Upper lobe of left lung (tissue), 6 donors: ENCODE data around the gene HIVEP2. TPM values are rescaled to one million over a fixed set of nuclear protein-coding genes. Genes with fewer than 3 reads are reported as not detected.

Experiments used
- ATAC-seq, 2 donors: fragments of 200-7000 bp; cut with Tn5 transposase; one replicate each; pipeline ENCODE4 v1.9.1; 2022; ENCODE audit warnings: mild to moderate bottlenecking in 2 of 2, moderate library complexity in 2 of 2; ENCODE audit not compliant: low FRiP score in 2 of 2
- DNase-seq, 2 donors: peaks; one replicate each; pipeline ENCODE4 v3.0.0-alpha.2; 2019 to 2020
- H3K27ac ChIP-seq, 4 donors: fragments of 200-600 bp; sonication (generic); one replicate each; pipeline ENCODE4 v1.5.1; 2016 to 2019
- H3K27me3 ChIP-seq, 4 donors: fragments of 200-600 bp; sonication (generic); one replicate each; pipeline ENCODE4 v1.5.1; 2017 to 2019
- H3K36me3 ChIP-seq, 4 donors: fragments of 200-600 bp; sonication (generic); one replicate each; pipeline ENCODE4 v1.5.1; 2016 to 2019
- H3K4me1 ChIP-seq, 4 donors: fragments of 200-600 bp; sonication (generic); one replicate each; pipeline ENCODE4 v1.5.1; 2018 to 2019
- H3K4me3 ChIP-seq, 4 donors: fragments of 200-600 bp; sonication (generic); one replicate each; pipeline ENCODE4 v1.5.1; 2017 to 2019; ENCODE audit warnings: mild to moderate bottlenecking in 2 of 4, moderate library complexity in 1 of 4
- H3K9me3 ChIP-seq, 4 donors: fragments of 200-600 bp; sonication (generic); one replicate each; pipeline ENCODE4 v1.5.1; 2018 to 2019
- CTCF ChIP-seq, 6 experiments: fragments of 450-650 bp in 4 of 6; fragments of 200-600 bp in 2 of 6; sonication (generic) in 2 of 6; IDR thresholded peaks; one replicate each; pipeline ENCODE4 v1.5.1; 2016 to 2019; ENCODE audit warnings: antibody characterized with exemption in 6 of 6
- EP300 ChIP-seq, 4 donors: sonication (generic); formaldehyde crosslinking; IDR thresholded peaks; one replicate each; pipeline ENCODE4 v1.5.1; 2017; ENCODE audit warnings: antibody characterized with exemption in 4 of 4, control low read depth in 2 of 4
- POLR2A ChIP-seq, 4 donors: fragments of 450-650 bp; IDR thresholded peaks; one replicate each; pipeline ENCODE4 v1.5.1; 2016 to 2017; ENCODE audit warnings: antibody characterized with exemption in 4 of 4, mild to moderate bottlenecking in 2 of 4
- POLR2AphosphoS5 ChIP-seq, 2 donors: sonication (generic); formaldehyde crosslinking; IDR thresholded peaks; one replicate each; pipeline ENCODE4 v1.5.1; 2017; ENCODE audit warnings: antibody characterized with exemption in 2 of 2
- WGBS, 2 donors: methylation state at CpG; one replicate each; pipeline ENCODE4 v1.1.5; 2017 to 2018; 5-methylcytosine and 5-hydroxymethylcytosine counted together
- total RNA-seq, 6 donors: library from RNA; depleted of rRNA in 4 of 6; stranded (reverse); fragments of >200 nt in 4 of 6; gene quantifications; one replicate each; pipeline versions ENCODE4 v1.1.0 to v1.2.1, GENCODE V29; 2016 to 2021
- donor health status: DM: no; HTN: no; CAD: no; lungs with moderate emphysema.
- donor health status: DM: no; HTN: yes; CAD: no; lungs with severe emphysema.

The HIVEP2 gene
- total RNA-seq, 6 donors from 2014 or later: 10.4 to 32.5 (median 19.6) TPM

GRCh38 chr6:142881761-142882160 is 63.2 kb downstream of the HIVEP2 start:
- Histone ChIP-seq H3K27ac (no peak overlapping the region), H3K27me3 (no peaks in the 10 kb centered on the region), H3K4me1 (peaks cover 16 to 24% (median 19%) of the 10 kb centered on the region in 4 donors), H3K36me3 (no peaks in the 10 kb centered on the region), H3K4me3 (no peak overlapping the region), H3K9me3 (no peaks in the 10 kb centered on the region)
- DNase-seq (no peak), ATAC-seq (no peak)
- 88 to 96% methylated on average over 3 of the region's 3 CpGs for WGBS, 2 donors
- no peak for TF ChIP-seq POLR2AphosphoS5 (IDR thresholded peaks at IDR 0.05)

DNA sequence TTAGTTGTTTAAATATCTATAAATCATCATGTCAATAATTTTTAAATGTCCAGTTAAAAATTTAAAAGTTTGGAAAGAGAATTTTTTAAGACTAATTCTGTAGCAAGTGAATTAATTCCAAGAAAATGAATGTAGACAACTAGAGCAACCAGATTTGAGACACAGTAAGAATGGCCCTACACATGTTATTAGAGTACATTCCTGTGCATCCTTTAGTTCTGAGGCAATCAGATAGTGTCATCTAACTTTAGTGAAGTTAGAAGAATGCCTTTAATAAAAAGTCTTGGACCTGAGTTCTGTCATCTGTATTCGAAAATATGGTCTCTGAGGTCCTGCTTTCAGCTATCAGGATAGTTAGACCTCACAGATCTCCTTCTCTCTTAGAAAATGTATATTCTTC is 63.7 kb downstream of the HIVEP2 start:
- ATAC-seq: no peak
- Histone ChIP-seq H3K36me3 (no peaks in the 10 kb centered on the region), H3K4me3 (no peak overlapping the region), H3K4me1 (peaks cover 16 to 19% (median 17%) of the 10 kb centered on the region in 4 donors), H3K9me3 (no peaks in the 10 kb centered on the region), H3K27ac (no peak overlapping the region), H3K27me3 (no peaks in the 10 kb centered on the region)
- WGBS, 2 donors: 96 to 100% methylated on average over 1 of the region's 1 CpG
- no peak for DNase-seq
- TF ChIP-seq CTCF (IDR thresholded peaks at IDR 0.05) (no peak), POLR2A (IDR thresholded peaks at IDR 0.05) (no peak), EP300 (IDR thresholded peaks at IDR 0.05) (no peak), POLR2AphosphoS5 (IDR thresholded peaks at IDR 0.05) (no peak)

DNA sequence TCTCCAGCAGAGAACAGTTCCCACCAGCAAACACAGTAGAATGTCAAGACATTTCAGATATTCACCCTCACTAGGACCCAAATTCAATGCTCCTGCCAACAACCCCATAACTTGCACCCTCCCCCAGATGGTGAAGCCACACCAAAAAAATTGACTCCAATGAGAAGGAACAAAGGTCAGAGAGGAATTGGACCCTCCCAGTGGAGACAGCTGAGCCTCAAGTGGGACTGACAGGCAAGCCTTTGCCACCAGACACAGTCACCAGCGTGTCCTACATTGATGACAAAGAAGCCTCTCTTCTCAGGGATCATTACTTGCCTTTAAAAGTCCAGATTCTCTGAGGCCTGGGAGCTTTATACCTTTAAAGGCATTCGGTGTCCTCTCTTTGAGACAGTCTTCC is 64.8 kb downstream of the HIVEP2 start:
- no peak for TF ChIP-seq POLR2A (IDR thresholded peaks at IDR 0.05)
- no peaks in the 10 kb centered on the region for H3K9me3 ChIP-seq
- no peak overlapping the region for H3K27ac ChIP-seq
- H3K36me3 ChIP-seq: no peaks in the 10 kb centered on the region
- DNase-seq (no peak), ATAC-seq (no peak)
- WGBS, 2 donors: 95 to 96% methylated on average over 2 of the region's 2 CpGs
- peaks cover 8 to 11% (median 10%) of the 10 kb centered on the region in 4 donors for H3K4me1 ChIP-seq
- H3K4me3 ChIP-seq: no peak overlapping the region
- no peaks in the 10 kb centered on the region for H3K27me3 ChIP-seq

DNA sequence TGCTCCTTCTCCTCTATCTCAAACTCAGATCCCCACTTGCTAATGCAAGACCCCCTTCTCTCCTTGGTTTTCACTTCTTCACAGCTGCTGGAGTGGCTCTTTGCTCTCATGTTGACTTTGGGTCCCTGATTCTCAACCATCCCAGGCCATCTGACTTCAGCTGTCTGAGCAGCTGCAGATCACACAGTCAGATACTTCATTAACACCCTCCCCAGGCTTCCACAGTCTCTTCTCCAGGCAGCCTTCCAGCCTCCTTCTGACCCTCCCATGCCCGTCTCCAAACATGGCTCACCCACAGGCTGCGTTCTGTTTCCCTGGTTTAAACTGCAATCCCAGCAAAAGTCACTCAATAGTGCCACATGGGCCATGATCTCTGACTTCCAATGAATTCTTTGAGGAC is 65.4 kb downstream of the HIVEP2 start:
- ATAC-seq (no peak), DNase-seq (no peak)
- WGBS, 2 donors: 67 to 90% methylated on average over 2 of the region's 2 CpGs
- H3K4me3 ChIP-seq: no peak overlapping the region
- no peak overlapping the region for H3K27ac ChIP-seq
- H3K27me3 ChIP-seq: no peaks in the 10 kb centered on the region
- H3K9me3 ChIP-seq: no peaks in the 10 kb centered on the region
- H3K4me1 ChIP-seq: peaks cover 1 to 4% (median 3%) of the 10 kb centered on the region in 4 donors
- TF ChIP-seq POLR2AphosphoS5 (IDR thresholded peaks at IDR 0.05) (no peak), POLR2A (IDR thresholded peaks at IDR 0.05) (no peak), CTCF (IDR thresholded peaks at IDR 0.05) (no peak)
- no peaks in the 10 kb centered on the region for H3K36me3 ChIP-seq

DNA sequence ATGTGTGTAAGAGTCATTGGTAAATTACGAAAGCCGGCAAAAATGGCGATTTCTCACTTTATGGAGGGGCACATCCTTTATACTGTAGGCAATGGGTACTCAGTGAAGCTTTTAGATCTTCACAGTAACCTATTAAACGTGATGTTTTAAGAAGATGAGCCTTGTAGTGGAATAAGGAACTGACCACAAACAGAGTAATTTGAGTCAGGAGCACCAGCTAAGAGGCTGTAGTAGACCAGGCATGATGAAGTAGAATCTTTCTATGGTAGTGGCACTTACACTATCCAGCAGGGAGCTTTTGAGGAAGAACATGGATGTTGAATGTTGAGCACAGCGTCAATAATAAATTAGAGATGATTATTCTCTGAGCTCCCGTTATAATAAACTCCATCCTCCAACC is 65.9 kb downstream of the HIVEP2 start:
- no peaks in the 10 kb centered on the region for H3K27me3 ChIP-seq
- DNase-seq: no peak
- H3K4me1 ChIP-seq: no peaks in the 10 kb centered on the region
- H3K27ac ChIP-seq: no peak overlapping the region
- TF ChIP-seq EP300 (IDR thresholded peaks at IDR 0.05): no peak
- no peak for TF ChIP-seq POLR2A (IDR thresholded peaks at IDR 0.05)
- no peak for TF ChIP-seq CTCF (IDR thresholded peaks at IDR 0.05)
- no peak for TF ChIP-seq POLR2AphosphoS5 (IDR thresholded peaks at IDR 0.05)
- no peaks in the 10 kb centered on the region for H3K9me3 ChIP-seq
- 91 to 94% methylated on average over 6 of the region's 6 CpGs for WGBS, 2 donors
- H3K36me3 ChIP-seq: no peaks in the 10 kb centered on the region
- no peak for ATAC-seq
- H3K4me3 ChIP-seq: no peak overlapping the region

GRCh38 chr6:142878407-142878806 is 66.6 kb downstream of the HIVEP2 start:
- 91 to 92% methylated on average over 3 of the region's 3 CpGs for WGBS, 2 donors
- no peaks in the 10 kb centered on the region for H3K36me3 ChIP-seq
- H3K9me3 ChIP-seq: no peaks in the 10 kb centered on the region
- no peak overlapping the region for H3K4me3 ChIP-seq
- TF ChIP-seq POLR2A (IDR thresholded peaks at IDR 0.05): no peak
- no peak for TF ChIP-seq CTCF (IDR thresholded peaks at IDR 0.05)
- no peak for TF ChIP-seq POLR2AphosphoS5 (IDR thresholded peaks at IDR 0.05)
- TF ChIP-seq EP300 (IDR thresholded peaks at IDR 0.05): no peak
- ATAC-seq (peak in 1 of 2 donors; percentile 47), DNase-seq (no peak)
- no peaks in the 10 kb centered on the region for H3K27me3 ChIP-seq
- no peaks in the 10 kb centered on the region for H3K4me1 ChIP-seq
- H3K27ac ChIP-seq: no peak overlapping the region
